ENCODE data around the gene BCL2. TPM values are rescaled to one million over a fixed set of nuclear protein-coding genes. Genes with fewer than 3 reads are reported as not detected.
"Not testable (repeated sequence)": the region's sequence is repeated elsewhere in the genome, so short reads cannot be mapped to it uniquely, and the experiment has no call there.

Gene BCL2
- total RNA-seq, 1 donor from 2014 or later, result 5.2 TPM

- no peak for DNase-seq (ENCODE audit: low read depth)
- Histone ChIP-seq H3K4me3 (ENCODE audit: low read depth, low read length) (no peak overlapping the region), H3K27me3 (ENCODE audit: control insufficient read depth, insufficient read depth, low read length) (no peaks in the 10 kb centered on the region), H3K36me3 (ENCODE audit: control insufficient read depth, insufficient read depth, low read length) (no peaks in the 10 kb centered on the region)
- TF ChIP-seq CTCF (IDR thresholded peaks at IDR 0.05; ENCODE audit: insufficient read depth, low read length, poor library complexity, severe bottlenecking), result no peak
Measured at GRCh38 chr18:63238693-63239075, 80.9 kb downstream of the BCL2 start.

GRCh38 chr18:63237881-63238692 lies 81.5 kb downstream of the BCL2 start:
- DNase-seq (ENCODE audit: low read depth), result peak; percentile 94
- Histone ChIP-seq H3K36me3 (ENCODE audit: control insufficient read depth, insufficient read depth, low read length) (no peaks in the 10 kb centered on the region), H3K27me3 (ENCODE audit: control insufficient read depth, insufficient read depth, low read length) (no peaks in the 10 kb centered on the region), H3K4me3 (ENCODE audit: low read depth, low read length) (no peak overlapping the region)
- no peak for TF ChIP-seq CTCF (IDR thresholded peaks at IDR 0.05; ENCODE audit: insufficient read depth, low read length, poor library complexity, severe bottlenecking)

GRCh38 chr18:63236921-63237846 lies 82.4 kb downstream of the BCL2 start:
- Histone ChIP-seq H3K36me3 (ENCODE audit: control insufficient read depth, insufficient read depth, low read length) (no peaks in the 10 kb centered on the region), H3K27me3 (ENCODE audit: control insufficient read depth, insufficient read depth, low read length) (no peaks in the 10 kb centered on the region), H3K4me3 (ENCODE audit: low read depth, low read length) (no peak overlapping the region)
- TF ChIP-seq CTCF (IDR thresholded peaks at IDR 0.05; ENCODE audit: insufficient read depth, low read length, poor library complexity, severe bottlenecking), result no peak
- DNase-seq (ENCODE audit: low read depth), result no peak

- no peaks in the 10 kb centered on the region for H3K36me3 ChIP-seq (ENCODE audit: control insufficient read depth, insufficient read depth, low read length)
- DNase-seq (ENCODE audit: low read depth), result no peak
- no peak overlapping the region for H3K4me3 ChIP-seq (ENCODE audit: low read depth, low read length)
- TF ChIP-seq CTCF (IDR thresholded peaks at IDR 0.05; ENCODE audit: insufficient read depth, low read length, poor library complexity, severe bottlenecking), result no peak
- no peaks in the 10 kb centered on the region for H3K27me3 ChIP-seq (ENCODE audit: control insufficient read depth, insufficient read depth, low read length)
Measured at GRCh38 chr18:63236406-63236805, 83.2 kb downstream of the BCL2 start.

- DNase-seq (ENCODE audit: low read depth); H3K27me3 ChIP-seq (ENCODE audit: control insufficient read depth, insufficient read depth, low read length); H3K4me3 ChIP-seq (ENCODE audit: low read depth, low read length); H3K36me3 ChIP-seq (ENCODE audit: control insufficient read depth, insufficient read depth, low read length): not testable (repeated sequence)
Measured at GRCh38 chr18:63235920-63236319, 83.6 kb downstream of the BCL2 start.

GRCh38 chr18:63234841-63235240 lies 84.7 kb downstream of the BCL2 start:
- Histone ChIP-seq H3K4me3 (ENCODE audit: low read depth, low read length) (no peak overlapping the region), H3K27me3 (ENCODE audit: control insufficient read depth, insufficient read depth, low read length) (no peaks in the 10 kb centered on the region), H3K36me3 (ENCODE audit: control insufficient read depth, insufficient read depth, low read length) (no peaks in the 10 kb centered on the region)
- DNase-seq (ENCODE audit: low read depth), result no peak
- no peak for TF ChIP-seq CTCF (IDR thresholded peaks at IDR 0.05; ENCODE audit: insufficient read depth, low read length, poor library complexity, severe bottlenecking)
